Measurements from ENCODE around the gene PDAP1.
"Not testable (repeated sequence)": the region's sequence is repeated elsewhere in the genome, so short reads cannot be mapped to it uniquely, and the experiment has no call there.

PDAP1 gene

DNA sequence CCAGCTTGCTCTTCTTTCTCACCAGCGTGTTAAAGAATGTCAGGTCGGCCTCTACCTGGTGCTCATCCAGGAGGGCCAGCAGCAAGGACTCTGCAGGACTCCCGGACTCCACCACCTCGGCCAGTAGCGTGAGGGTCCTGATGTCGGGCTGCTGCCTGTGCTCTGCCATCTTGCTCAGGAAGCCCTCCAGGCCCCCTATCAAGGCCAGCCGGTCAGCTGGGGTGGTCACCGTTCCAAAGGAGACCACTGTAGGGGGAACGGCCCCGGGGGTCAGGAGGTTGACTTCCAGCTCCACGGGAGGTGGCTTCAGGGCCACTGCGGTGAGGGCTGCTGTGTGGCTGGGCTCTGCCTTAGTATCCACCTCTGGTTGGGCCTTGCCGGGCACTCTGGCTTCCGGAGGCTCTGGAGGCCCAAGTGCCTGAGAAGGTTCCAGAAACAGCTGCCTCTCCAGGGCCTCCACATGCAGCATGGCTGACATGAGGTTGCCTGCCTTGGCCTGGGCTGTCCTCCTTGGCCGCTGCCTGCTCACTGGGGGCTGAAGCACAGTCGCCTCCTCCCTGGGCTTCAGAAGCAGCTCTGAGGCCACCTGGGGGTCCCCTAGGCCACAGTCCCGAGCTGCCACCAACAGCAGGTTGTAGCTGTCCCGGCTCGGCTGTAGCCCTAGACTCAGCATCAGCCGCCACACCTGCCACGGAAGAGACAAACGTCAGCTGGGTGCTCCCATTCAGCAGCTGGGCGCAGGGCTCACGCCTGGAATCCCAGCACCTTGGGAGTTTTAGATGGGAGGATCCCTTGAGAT is 16.7 kb upstream of the PDAP1 start:
- DNase-seq = no peak

DNA sequence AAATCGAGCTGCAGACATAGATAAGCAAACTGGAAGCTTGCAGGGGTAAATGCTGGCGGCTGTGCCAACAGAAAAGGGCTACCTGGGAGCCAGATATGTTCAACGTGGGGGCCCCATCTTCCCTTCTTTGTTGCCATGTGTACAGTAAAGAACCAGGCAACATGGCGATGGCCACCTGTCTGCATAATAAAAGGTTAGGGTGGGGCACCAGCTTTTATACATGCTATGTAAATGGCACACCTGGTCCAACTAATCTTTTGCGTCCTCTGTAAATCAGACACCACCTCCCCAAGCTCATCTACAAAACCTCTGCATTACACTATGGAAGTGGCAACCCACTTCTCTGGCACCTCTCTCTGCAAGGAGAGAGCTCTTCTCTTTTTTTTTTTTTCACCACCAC is 14.2 kb upstream of the PDAP1 start:
- DNase-seq = peak; percentile 8

DNA sequence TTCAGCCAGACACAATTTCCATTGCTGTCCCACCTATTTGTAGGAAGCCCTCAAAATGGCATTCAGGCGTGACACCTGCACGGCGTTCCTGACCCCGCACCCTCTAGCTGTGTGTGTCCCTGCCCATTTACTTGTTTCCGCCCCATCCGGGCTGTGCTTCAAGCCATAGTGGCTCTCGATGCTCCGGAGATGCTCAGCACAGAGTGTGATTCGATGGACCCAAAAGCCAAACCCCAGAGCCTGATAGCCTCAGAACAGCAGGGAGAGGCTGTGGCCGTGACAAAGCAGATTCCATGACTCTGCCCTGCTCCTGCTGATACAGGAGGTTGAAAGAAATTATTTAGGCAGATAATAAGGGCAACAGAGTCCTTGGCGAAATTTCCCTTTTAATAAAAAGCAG is 13.8 kb upstream of the PDAP1 start:
- peak; percentile 67 for DNase-seq

DNA sequence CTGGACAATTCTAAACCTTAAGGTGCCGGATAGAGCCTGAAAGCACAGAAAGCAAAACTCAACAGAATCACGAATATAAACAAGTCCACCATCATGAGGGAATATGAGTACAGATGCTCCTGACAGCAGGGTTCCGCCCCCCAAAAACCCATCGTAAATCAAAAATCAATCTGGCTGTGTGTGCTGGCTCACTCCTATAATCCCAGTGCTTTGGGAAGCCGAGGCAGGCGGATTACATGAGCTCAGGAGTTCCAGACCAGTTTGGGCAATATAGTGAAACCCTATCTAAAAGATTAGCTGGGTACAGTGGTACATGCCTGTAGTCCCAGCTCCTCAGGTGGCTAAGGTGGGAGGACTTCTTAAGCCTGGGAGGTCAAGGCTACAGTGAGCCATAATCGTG is 12.6 kb upstream of the PDAP1 start:
- DNase-seq = no peak

DNA sequence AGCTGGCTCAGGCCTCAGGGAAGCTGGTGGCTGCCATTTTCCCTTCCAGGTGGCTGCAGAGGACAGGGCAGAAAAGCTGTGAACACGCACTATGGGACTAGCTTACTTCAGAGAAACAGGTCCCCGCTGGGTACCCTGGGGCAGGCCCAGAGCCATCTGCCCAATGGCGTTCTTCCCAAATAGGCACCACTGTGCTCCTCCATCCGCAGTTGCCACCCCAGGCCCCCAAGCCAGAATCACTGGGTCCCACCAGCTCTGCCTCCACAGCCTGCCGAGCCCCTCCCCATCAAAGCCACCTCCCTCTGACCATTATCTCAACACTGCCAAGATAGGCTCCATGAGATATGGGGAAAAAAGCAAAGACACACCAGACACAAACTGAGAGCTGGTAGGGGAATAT is 11.8 kb upstream of the PDAP1 start:
- DNase-seq = no peak

DNA sequence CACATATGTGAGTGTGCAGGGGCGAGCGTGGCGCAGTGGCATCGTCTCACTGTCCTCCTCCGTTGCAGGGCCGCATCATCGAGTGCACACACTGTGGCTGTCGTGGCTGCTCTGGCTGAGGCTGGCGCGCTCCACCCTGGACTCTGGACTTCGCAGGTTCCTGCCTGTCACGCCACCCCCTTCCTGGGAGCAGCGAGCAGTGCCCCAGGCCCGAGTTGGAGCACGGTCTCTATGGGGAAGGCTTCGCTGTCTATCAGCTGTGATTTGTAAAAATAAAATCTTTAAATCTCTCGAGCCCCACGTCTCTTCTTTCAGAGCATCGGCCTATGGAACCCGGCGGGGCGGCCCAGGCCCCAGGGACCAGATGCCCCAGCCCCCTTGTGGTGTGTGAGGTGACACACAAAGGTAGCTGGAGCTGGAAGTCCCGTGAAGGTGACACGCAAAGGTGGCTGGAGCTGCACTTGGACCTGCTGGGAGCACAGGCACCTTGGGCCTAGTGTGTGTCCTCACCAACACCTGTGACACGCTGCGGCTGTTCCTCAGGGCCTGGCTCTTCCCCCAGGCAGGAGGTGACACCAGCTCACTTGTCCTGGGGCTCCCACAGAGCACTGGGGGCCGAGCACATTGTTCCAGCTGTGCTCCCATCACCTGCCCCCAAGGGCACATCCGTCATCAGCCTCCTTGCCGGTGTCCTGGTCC is 11.1 kb upstream of the PDAP1 start:
- DNase-seq = no peak

DNA sequence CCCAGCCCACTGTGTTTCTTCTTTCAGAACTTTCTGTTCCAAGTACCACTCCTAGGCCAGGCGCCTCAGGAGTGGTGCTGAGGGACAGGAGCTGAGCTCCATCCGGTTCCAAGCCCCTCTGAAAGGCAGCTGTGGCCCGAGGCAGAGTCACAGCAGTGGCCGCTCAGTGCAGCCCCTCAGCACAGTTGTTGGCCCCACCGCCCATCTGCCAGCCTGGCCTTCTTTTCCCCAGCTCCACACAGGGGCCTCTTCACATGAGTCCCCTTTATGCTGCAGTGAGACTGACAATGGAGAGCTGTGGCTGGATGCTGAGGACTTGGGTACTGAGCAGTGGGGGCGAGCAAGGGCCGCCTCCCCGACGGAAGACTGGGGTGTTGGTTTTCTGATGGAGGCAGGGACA is 9.9 kb upstream of the PDAP1 start:
- DNase-seq = no peak

DNA sequence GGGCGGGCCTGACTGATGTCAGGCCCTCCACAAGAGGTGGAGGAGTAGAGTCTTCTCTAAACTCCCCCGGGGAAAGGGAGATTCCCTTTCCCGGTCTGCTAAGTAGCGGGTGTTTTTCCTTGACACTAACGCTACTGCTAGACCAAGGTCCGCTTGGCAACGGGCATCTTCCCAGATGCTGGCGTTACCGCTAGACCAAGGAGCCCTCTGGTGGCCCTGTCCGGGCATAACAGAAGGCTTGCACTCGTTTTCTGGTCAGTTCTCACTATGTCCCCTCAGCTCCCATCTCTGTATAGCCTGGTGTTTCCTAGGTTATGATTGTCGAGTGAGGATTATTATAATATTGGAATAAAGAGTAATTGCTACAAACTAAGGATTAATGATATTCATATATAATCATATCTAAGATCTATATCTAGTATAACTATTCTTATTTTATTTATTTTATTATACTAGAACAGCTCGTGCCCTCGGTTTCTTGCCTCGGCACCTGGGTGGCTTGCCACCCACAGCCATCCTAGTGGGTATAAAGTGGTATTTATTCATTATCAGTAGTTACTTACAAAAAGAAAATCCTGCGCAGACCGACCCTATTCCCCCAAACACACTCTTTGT is 7.2 kb upstream of the PDAP1 start:
- DNase-seq = not testable (repeated sequence)

DNA sequence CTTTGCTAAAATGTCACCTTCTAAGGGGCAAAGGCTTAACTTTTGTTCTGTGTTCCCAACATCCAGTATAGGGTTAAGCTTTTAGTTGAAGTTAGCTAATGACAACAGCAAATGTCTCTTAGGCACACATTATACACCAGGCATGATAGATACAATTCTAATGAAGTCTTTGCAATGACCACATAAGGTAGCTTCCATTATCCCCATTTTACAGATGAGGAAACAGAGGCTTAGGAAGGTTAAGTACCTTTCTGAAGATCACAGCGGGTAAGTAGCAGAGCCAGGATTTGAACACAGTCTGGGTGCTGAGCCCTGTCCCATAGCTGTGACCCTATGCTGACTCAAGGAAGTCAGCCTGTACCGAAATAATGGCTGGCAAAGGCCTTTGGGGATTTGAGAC is 2.2 kb upstream of the PDAP1 start:
- DNase-seq = no peak

DNA sequence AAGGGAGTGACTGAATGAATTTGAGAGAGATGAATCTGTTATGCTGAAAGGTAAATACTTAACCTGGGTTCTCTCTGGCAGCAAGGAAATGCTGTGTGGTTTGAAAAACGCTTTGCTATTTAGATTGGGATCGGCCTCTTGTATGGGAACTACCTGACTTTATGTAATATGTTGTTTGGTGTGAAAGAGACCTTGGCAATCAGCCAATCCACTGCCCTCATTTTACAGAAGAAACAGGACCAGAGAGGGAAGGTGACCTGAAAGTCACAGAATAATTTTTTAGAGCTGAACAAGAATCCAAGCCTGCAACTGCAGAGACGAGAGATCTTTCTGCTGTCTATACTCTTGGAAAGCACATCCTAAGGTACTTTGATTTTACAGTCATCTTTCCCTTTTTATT is 1.4 kb upstream of the PDAP1 start:
- DNase-seq = no peak

DNA sequence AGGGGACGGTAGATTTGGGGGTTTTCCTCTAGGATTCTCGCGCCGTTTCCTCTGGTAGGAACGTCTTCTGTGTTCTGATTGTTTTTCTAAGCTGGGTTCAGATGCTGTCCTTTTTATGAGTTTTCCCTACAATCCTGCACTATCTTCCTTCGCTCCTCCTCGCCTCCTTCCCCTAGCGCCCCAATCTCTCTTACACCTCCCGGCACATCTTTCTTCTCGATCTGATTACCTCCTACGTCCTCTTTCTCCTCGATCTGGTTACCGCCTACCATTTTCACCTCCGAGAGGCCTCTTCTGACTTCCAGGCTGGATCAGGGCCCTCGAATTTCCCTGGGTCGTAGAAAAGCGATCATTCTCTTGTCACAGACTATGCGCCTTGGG is 785 bp upstream of the PDAP1 start:
- DNase-seq = no peak

DNA sequence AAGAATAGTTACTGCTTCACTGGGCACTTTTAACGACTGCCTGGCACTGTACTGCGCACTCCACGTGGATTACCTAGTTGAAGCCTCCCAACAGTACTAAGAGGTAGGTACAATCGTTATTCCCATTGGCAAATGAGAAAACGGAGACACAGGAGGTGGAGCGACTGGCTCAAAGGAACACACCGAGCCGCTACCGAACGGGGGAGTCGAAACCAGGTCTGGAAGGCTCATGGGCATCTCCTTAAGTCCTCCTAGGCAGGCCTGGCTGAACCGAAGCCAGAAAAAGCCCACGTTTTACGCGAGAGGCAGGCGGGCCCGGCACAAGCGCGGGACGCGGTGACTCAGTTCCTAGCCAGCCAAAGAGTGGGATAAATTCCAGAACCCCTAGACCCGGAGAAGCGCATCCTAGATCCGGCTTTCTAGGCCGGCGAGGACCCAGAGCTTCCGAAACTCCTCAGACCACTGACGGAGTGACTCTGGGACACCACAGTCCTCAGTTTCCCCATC is 472 bp downstream of the PDAP1 start:
- DNase-seq = no peak

DNA sequence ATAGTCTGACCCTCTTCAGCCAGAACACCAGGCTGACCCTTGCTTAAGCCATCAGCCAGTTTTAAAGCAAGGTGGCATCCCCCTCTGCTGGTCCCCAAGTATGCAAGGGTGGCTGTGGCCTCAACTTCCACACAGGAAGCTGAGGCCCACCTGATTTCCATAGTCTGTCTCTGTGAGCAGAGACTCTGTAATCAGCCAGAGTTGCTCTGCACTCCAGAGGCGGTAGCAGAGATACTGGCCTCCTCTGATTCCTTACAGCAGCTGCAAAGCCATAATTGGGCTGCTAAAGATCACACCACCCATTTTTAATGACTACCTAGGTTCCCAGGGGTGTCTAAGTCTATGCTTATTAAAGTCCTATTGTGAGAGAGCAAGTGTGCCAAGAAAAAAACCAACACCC is 1.8 kb downstream of the PDAP1 start:
- no peak for DNase-seq

DNA sequence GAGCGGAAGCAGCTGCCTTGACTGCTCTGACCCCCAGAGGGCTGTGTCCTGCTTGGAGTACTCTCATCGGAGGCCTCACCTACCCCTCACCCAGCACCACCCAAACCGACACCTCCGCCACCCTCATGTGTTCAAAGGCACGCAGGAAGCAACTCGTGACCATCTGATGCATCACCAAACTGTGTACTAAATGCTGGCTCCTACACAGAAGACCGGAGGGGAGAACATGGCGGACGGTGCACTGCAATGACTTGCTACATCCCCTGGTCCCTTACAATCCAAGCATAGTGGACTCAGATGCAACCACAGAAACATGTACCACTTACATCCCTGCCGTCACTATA is 3.4 kb downstream of the PDAP1 start:
- DNase-seq = no peak

DNA sequence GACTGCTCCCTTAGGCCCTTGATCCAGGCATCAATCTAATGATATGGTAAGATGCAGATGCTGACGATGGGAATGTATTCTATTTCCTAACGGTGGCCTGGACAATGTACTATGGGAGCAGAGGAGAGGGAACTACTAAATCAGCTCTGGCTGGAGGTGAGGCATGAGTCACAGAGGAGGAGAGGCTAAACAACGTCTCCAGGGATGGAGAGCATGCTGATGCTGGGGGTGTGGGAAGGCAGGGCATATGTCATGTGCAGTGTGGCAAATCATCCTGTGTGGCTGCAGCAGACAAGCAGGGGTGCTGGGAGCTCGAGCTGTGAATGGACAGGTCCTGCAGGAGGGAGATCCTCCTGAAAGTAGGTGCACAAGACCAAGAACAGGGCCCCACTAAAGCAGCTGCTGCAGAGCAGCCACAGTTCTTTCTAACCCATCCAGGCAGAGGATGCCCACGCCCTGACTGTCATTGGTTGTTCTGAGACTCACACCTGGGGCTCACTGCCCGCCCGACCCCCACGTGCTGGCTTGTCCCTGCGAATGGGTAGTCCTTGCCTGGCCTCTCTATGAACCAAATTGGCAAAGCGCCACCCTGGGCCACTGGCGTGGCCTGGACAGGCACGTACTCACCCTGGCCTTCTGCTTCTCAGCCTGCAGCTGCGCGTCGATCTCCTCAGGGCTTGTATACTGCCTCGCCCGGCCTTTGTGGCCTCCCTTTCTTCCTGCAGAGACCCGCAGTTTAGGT is 4.0 kb downstream of the PDAP1 start:
- DNase-seq = no peak

DNA sequence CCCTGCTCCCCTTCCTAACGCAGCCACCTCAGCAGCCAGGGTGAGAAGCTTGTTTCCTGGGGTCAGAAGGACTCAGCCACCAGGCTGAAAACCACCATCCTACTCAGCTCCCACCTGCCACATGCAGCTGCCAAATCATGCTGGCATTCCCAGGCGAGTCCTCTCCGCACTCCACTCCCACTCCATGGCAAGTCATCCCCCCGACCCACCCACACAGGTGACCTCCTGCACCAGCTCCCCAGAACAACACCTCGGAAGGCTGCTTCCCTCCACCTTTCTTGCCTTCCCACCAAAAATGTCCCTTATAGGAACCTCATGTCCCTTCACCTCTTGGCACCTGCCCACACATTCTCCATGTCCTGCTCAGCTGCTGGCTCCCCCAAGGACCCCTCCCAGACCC is 4.6 kb downstream of the PDAP1 start:
- DNase-seq = no peak

DNA sequence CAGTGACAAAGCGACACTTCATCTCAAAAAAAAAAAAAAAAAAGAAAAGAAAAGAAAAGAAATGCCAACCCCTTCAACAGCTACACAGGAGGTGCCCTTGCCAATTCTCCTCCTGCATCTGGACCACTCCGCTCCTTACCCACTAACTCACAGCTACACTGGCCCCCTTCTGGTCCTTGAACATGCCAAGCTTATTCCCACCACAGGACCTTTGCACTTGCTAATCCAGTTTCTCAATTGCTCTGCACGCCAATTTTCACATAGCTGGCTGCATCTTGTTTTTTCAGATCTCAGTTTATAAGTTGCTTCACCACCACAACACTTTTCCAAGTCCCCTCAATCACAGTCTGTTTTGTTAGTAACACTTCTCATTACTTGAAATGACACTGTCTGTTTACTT is 5.5 kb downstream of the PDAP1 start:
- DNase-seq = no peak

DNA sequence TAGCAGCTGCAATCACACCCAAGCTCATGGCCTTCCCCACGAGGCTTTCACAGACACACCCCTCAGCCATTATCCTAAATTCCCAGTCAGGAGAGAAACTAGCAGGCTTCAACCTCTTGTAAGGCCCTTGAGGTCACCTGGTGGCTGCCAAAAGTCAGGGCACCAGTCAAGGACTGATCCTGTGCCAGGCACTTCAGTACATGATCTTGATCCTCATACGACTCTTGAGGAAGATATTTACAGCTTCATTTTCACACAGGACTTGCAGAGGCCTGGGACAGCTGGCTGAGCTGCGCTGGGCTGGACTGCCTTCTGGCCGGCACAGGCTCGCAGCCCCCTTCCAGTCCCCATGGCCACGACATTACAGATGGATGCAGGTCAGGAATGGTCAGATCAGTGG is 8.8 kb downstream of the PDAP1 start:
- DNase-seq = no peak

DNA sequence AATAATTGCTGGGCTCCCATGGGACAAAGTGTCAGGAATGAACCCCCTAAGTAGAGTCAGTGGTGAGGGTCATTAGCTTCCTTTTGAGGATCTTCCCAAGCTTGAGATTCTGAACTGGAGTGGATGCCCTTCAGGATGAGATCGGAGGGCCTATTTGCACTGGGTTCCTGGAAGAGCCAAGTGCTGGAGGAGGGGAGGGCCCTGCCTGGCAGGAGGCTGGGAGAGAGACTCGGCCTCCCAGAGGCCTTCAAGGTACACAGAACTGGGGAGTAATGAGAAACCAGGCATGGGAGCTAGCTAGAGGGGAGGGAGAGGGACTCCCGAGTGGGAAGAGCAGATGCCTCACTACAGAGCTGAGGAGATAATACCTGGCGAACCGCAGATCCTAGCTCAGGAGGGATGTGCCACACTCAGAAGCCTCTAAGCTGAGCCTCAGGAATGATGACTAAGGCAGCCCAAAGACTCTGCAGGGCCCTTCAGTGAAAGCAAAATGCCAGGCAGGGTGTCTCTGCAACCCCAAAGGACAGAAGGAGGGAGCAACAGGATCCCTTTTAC is 9.4 kb downstream of the PDAP1 start:
- DNase-seq = no peak

DNA sequence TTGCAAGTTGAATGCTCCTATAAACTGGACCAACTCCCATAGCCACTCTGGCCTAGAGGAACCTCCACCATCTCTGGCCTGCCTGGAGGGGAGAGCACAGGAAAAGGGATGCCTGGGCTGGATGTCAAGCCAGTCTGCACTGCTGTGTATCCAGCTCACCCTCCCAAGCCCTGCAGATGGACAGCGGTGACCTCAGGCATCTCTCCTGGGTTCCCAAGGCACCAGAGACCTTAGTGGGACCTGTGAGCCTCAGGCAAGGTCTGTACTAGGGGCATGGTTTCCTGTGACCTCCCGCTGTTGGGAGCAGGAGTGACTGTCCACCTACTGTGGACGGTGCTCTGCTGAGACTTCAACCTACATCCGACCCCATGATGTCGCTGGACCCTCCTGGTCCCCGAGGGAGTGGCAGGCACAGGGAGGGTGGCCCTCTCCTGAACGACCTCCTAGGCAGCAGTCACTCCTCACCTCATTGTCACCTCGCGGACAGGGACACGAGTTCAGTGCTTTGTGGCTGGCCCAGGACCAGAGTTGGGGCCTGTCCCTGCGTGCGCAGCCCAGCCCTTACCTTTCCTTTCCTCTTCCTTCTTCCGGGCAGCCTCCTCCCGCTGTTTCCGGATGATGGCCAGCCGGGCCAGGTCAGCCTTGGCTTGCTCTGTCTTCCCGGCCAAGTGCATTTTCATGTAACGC is 11.0 kb downstream of the PDAP1 start:
- no peak for DNase-seq

DNA sequence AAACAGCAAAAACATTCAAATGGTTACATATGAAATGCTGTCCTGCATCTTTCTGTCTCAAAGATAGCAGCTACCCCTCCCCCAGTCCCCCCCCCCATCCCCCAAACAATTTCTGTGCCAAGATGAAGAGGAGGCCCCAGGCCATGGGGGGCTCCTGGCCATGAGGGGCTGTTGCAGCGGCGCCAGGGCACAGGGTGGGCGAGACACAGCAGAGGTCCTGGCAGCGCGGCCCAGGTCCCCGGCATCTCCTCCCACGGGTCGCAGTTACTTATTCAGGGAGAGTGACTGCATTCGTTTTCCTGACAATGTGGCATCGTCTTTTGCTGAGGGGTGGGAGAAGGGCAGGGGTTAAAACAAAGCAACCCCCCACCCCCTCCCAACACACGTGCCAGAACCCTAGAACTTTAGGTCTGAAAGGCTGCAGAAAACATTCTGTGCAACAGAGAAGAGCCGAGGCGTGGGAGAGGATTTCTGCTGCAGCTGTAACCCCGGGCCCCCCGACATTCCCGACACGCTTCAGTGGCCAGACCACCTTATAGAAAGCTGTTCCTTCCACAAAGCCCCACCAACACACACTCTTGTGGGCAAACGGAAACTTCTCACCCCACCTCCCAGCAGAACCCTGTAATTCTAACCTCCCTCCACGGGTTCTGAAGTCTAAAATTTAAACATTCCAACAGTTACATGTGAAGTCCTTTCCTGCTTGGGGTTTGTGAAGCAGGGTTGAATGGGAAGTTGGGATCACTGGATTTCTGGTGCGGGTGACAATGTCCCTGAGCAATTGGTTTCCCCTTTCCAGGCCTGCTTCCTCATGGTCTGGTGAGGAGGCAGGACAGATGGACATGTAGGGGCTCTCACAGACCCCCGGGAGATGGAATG is 11.7 kb downstream of the PDAP1 start:
- no peak for DNase-seq
